ENCODE data around the gene ILKAP. TPM values are rescaled to one million over a fixed set of nuclear protein-coding genes. Genes with fewer than 3 reads are reported as not detected.

Gene ILKAP
- total and polyA plus RNA-seq, 2 experiments from 2014 or later = 25.7 to 81.9 TPM

DNA sequence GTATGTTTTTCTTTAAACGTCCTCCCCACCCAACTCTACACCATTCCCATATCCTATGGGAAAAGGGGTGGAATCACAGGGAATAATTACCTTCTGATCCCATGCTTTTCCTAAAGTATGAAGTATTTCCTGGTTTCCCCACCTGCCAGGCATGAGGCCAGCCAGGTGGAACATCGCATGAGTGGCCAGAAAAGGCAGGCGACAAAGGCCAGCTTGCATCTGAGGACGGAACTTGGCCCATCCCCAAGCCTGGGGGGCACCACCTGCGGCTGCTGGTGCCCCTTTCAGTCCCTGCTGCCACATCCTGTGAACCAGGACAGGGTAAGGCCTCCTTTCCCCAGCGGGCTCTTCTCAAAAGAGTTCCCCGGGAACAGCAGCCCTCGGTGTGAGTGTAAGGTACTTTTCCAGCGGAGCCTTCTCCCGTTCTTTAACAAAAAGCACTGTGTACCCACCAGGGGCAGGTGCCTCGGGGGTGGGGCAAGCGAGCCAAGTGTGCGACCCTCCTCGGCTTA lies 45.9 kb downstream of the ILKAP start:
- Histone ChIP-seq H3K27me3 (peaks cover 58% of the 10 kb centered on the region), H3K27ac (no peak overlapping the region), H3K4me3 (no peak overlapping the region), H3K36me3 (no peaks in the 10 kb centered on the region), H3K4me1 (ENCODE audit: low read depth) (no peaks in the 10 kb centered on the region), H3K9me3 (ENCODE audit: low read depth) (no peaks in the 10 kb centered on the region)
- TF ChIP-seq CTCF (IDR thresholded peaks at IDR 0.05; ENCODE audit: low read depth, low read length) = no peak
- no peak for DNase-seq (ENCODE audit: low read depth in 1 of 2, low spot score in 1 of 2)

DNA sequence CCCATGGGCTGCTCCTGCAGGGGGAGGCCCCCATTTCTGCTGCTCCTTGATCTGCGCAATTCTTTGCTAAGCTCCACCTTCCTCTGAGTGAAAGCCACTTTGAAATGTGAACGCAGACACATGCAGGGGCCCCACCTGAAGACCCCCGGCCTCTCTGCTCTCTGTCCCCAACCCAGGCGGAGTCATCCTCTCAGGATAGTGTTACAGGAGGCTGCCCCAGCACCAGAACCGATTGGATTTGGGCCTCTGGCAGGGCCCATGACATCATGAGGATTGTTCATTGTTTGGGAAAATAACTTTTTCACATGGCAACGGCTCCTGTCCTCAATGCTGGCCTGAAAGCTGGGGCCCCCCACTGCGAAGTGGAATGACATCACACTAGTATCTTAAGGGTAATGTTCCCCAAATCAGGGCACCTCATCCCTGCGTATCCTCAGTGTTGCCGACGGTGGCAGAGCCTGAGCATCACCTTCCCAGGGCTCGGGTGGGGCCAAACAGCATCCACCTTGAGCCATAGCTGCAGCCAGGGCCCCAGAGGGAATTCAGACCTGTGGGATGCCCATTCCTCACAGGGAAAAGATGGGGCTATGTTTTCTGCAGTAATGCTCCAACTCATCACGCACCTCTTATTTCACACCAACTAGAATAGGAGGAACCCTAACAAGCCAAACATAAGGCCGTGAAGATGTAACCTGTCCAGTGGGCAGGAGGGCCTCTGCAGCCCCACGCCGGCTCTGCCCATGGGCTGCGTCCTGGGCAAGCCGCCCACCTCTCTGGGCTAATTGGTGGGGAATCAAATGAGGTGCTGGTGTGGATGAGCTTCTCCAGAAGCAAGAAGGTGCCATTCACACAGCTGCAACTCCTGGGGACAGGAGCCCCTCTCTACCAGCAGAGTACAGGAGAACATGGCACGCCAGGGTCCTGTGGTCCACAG lies 47.5 kb downstream of the ILKAP start:
- Histone ChIP-seq H3K36me3 (no peaks in the 10 kb centered on the region), H3K27ac (no peak overlapping the region), H3K9me3 (ENCODE audit: low read depth) (no peaks in the 10 kb centered on the region), H3K4me3 (no peak overlapping the region), H3K27me3 (peaks cover 42% of the 10 kb centered on the region), H3K4me1 (ENCODE audit: low read depth) (no peaks in the 10 kb centered on the region)
- no peak for DNase-seq (ENCODE audit: low read depth in 1 of 2, low spot score in 1 of 2)
- TF ChIP-seq CTCF (IDR thresholded peaks at IDR 0.05; ENCODE audit: low read depth, low read length) = no peak

DNA sequence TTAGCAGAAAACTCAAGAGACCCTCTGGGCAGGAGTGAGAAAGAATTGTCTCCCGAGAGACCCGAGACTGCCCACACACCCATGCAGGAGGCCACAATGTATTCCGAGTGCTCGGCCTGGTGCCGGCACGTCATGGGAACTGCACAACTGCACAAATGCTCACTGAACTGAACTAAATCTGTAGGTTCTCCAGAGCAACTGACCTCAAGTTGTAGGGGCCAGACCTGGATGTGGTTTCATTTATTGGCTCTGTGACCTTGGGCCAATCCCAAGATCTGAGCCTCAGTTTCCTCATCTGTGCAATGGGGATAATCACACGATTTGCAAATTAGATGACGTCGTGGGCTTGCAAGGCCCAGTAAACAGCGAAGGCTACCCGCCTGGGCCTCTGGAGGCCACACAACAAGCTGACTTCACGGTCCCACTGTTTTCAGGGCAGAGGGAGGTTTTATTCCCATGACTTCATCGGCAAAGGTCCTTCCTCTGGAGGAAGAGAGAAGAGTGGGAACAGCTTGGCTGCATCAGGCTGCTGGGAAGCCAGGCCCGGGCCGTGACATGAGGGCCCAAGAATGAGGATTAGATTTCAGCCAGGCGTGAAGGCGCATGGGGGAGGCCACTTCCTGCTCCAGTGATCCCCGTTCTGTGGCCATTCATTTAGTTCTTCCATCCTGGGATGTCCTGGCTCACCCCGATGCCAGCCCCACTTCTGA lies 48.3 kb downstream of the ILKAP start:
- no peak for TF ChIP-seq CTCF (IDR thresholded peaks at IDR 0.05; ENCODE audit: low read depth, low read length)
- Histone ChIP-seq H3K9me3 (ENCODE audit: low read depth) (no peaks in the 10 kb centered on the region), H3K4me3 (no peak overlapping the region), H3K4me1 (ENCODE audit: low read depth) (no peaks in the 10 kb centered on the region), H3K27ac (no peak overlapping the region), H3K27me3 (peaks cover 34% of the 10 kb centered on the region), H3K36me3 (no peaks in the 10 kb centered on the region)
- DNase-seq (ENCODE audit: low read depth in 1 of 2, low spot score in 1 of 2) = peak in 1 of 2 donors; percentile 83

- no peak for DNase-seq (ENCODE audit: low read depth in 1 of 2, low spot score in 1 of 2)
- Histone ChIP-seq H3K27ac (no peak overlapping the region), H3K9me3 (ENCODE audit: low read depth) (no peaks in the 10 kb centered on the region), H3K36me3 (no peaks in the 10 kb centered on the region), H3K4me3 (no peak overlapping the region), H3K4me1 (ENCODE audit: low read depth) (no peaks in the 10 kb centered on the region), H3K27me3 (peaks cover 28% of the 10 kb centered on the region)
- no peak for TF ChIP-seq CTCF (IDR thresholded peaks at IDR 0.05; ENCODE audit: low read depth, low read length)
Observed at GRCh38 chr2:238154570-238154969, 48.9 kb downstream of the ILKAP start.

DNA sequence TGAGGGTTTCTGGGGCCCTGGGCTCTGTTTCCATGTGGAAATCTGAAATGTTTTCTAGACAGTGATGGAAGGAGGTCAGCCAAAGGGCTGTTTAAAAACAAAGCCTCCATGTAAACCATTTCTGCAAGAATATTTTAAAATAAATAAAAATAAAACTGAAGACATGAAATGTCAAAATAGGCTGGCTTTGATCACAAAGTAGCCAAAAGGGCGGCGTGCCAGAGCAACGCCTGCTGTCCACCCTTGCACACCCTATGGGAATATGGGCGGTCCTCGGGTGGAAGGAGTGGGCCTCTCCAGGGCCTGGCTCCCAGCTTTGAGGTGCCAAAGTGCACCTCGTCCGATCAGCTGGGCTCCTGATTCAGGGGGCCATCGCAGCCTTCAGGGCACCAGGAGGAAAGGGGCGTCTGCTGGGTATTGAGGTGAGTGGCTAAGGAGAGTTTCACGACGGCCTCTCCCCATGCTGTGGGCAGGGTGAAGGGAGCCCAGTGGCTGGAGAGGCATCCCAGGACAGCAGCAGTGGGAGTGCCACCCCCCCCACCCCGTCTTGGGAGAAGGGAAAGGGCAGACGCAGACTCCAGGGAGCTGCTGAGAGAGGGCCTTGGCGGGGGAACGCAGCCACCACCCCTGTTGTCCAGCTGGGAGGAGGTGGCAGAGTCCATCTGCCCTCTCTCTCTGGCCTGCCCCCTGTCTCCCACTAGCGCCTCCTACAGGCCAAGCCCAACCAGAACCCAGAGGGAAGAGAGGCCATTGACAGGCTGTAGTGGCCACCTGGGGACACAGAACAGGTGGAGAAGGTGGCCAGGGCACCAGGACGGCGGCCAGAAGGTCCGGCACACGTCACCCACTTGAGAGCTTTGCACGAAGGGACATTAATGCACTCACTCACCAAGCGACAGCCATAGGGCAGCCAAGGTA lies 50.5 kb downstream of the ILKAP start:
- Histone ChIP-seq H3K9me3 (ENCODE audit: low read depth) (no peaks in the 10 kb centered on the region), H3K4me3 (no peak overlapping the region), H3K36me3 (no peaks in the 10 kb centered on the region), H3K27me3 (peaks cover 14% of the 10 kb centered on the region), H3K4me1 (ENCODE audit: low read depth) (no peaks in the 10 kb centered on the region), H3K27ac (no peak overlapping the region)
- DNase-seq (ENCODE audit: low read depth in 1 of 2, low spot score in 1 of 2) = no peak
- peak; percentile 19 for TF ChIP-seq CTCF (IDR thresholded peaks at IDR 0.05; ENCODE audit: low read depth, low read length)
